DND-41 (cell line): ENCODE measurements around the gene LMX1B.

Source experiments
- CTCF ChIP-seq: IDR thresholded peaks from 2 replicates; pipeline ENCODE4 v1.5.1; 2012; ENCODE audit warnings: borderline replicate concordance, low read length, moderate library complexity, mild to moderate bottlenecking; ENCODE audit not compliant: poor library complexity, severe bottlenecking; ENCODE audit errors: extremely low read depth
- EZH2 ChIP-seq: IDR thresholded peaks from 3 replicates; pipeline ENCODE4 v1.6.1; 2012; ENCODE audit warnings: borderline replicate concordance, low read depth, mild to moderate bottlenecking, moderate library complexity, low read length, inconsistent platforms; ENCODE audit not compliant: severe bottlenecking

DNA sequence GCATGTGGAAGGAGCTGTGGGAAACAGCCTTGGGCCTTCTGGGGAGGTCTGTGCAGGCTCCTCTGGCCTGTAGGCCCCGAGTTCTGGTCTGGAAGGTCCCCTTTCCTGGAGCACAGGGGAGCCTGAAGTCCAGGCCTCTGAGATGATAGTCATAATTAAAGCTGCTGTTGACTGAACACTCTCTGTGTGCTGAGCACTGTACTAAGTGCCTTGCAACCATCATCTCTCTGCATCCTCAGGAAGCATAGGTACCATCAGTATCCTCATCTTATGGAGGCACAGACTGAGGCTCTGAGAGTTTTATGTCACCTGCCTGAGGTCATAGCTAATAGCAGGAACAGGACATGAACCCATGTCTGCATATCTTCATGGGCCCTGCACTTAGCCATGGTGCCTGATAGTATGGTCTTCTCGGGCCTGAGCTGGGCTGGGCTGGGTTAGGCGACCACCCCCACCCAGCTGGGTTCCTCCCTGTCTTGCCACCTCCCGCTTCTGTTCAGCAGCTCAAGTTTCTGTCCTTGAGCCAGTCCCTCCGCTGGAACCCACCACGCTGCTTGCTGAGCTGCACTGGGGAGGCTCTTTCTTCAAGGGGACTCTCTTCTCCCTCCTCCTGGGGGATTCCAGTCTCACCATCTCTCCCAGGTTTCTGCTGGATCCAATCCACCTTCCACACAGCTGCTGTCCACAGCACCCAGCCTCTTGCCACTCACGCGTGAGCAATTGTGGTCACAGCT, 27.6 kb downstream of the LMX1B start:
- TF ChIP-seq CTCF (no peak), EZH2 (no peak)
